Psoas muscle (tissue), 8 donors: ENCODE measurements around the gene STK36. TPM values are rescaled to one million over a fixed set of nuclear protein-coding genes. Genes with fewer than 3 reads are reported as not detected.
A peak's percentile ranks its signal among the peaks of the same experiment; 100 is the strongest.

Source experiments
- ATAC-seq, 4 donors: fragments of 200-7000 bp; cut with Tn5 transposase; one replicate each; pipeline ENCODE4 v1.9.1; 2020; ENCODE audit warnings: moderate library complexity in 3 of 4, mild to moderate bottlenecking in 2 of 4
- DNase-seq, 2 donors: peaks; one replicate each; pipeline ENCODE4 v3.0.0-alpha.2; 2020
- H3K27ac ChIP-seq: fragments of 200-600 bp; one replicate; pipeline ENCODE4 v1.8.0; 2022
- H3K27me3 ChIP-seq, 3 donors: fragments of 200-600 bp in 1 of 3; one replicate each; pipeline versions ENCODE4 v1.6.1 to v1.8.0; 2013 to 2022; ENCODE audit warnings: low read length in 2 of 3, mild to moderate bottlenecking in 2 of 3, moderate library complexity in 1 of 3; ENCODE audit not compliant: insufficient read depth in 3 of 3
- H3K36me3 ChIP-seq, 2 donors: fragments of 200-600 bp in 1 of 2; one replicate each; pipeline versions ENCODE4 v1.6.1 to v1.8.0; 2013 to 2022; ENCODE audit warnings: low read depth in 1 of 2, mild to moderate bottlenecking in 1 of 2, moderate library complexity in 1 of 2; ENCODE audit not compliant: insufficient read depth in 1 of 2
- H3K4me1 ChIP-seq: fragments of 200-600 bp; one replicate; pipeline ENCODE4 v1.8.0; 2022
- H3K4me3 ChIP-seq: fragments of 200-600 bp; one replicate; pipeline ENCODE4 v1.8.0; 2022; ENCODE audit warnings: mild to moderate bottlenecking
- H3K9me3 ChIP-seq: fragments of 200-600 bp; one replicate; pipeline ENCODE4 v1.8.0; 2022
- WGBS, 3 donors: extraction: QIAGEN DNeasy Blood & Tissue Kit; methylation state at CpG; one replicate each; pipeline versions ENCODE4 v1.1.6 to v1.1.7; 2013; 5-methylcytosine and 5-hydroxymethylcytosine counted together
- intact Hi-C, 2 donors: fragments of 100-400 bp; cut with DNase I; formaldehyde crosslinking; loops; one replicate each; pipeline versions ENCODE4 v1.11.0 to v1.14.2; 2022
- polyA plus RNA-seq, 3 donors: library from polyadenylated mRNA; stranded (reverse); fragments of 200-250 nt; gene quantifications; one replicate each; pipeline ENCODE4 v1.2.3, GENCODE V29; 2013
- total RNA-seq, 4 donors: library from RNA; stranded (reverse); fragmentation: NEBNext Ultra II Directional in 2 of 4; extraction: Animal tissue kit (Norgen Biotek cat#: 25700) in 2 of 4; gene quantifications; one replicate each; pipeline versions ENCODE4 v1.2.1 to v1.2.4, GENCODE V29; 2021 to 2023
- TF ChIP-seq, protein P1 (sequence below): fragments of 200-600 bp; IDR thresholded peaks from one replicate; pipeline ENCODE4 v1.8.0; 2022; ENCODE audit warnings: antibody characterized with exemption
- donor health status: healthy with polysubstance abuse.
- donor health status: DM: no; HTN: no; CAD: no; lungs with moderate emphysema.
- donor health status: Bipolar disorder and iron deficiency.
- donor health status: healthy.
- donor health status: DM: yes; HTN: yes; CAD: no.
- donor health status: DM: no; HTN: no; CAD: no.
- donor health status: DM: no; HTN: no; CAD: no.
- donor health status: DM: yes; HTN: yes; CAD: no.

STK36 gene
- total and polyA plus RNA-seq, 7 donors = 3.7 to 11.3 (median 7.3) TPM

DNA sequence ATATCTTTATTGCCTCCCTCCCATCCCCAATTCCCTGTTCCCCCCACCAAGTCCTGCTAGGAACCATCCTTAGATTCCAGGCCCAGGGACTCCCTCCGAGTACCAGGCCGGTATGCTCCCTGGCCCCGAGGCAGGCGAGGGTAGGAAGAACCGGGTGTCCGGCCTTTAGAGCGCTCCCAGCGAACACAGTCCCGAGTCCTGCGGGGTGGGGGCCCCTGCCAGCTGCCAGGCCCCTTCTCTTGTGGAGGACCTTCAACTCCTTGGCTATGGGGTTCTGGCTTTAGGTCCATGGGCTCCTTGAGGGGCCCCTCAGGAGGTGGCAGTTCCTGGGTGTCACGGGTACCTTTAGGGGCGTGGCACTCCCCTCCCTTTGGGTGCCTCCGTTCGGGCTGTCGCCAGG, 8.0 kb upstream of the STK36 start:
- TF ChIP-seq, protein P1, sequence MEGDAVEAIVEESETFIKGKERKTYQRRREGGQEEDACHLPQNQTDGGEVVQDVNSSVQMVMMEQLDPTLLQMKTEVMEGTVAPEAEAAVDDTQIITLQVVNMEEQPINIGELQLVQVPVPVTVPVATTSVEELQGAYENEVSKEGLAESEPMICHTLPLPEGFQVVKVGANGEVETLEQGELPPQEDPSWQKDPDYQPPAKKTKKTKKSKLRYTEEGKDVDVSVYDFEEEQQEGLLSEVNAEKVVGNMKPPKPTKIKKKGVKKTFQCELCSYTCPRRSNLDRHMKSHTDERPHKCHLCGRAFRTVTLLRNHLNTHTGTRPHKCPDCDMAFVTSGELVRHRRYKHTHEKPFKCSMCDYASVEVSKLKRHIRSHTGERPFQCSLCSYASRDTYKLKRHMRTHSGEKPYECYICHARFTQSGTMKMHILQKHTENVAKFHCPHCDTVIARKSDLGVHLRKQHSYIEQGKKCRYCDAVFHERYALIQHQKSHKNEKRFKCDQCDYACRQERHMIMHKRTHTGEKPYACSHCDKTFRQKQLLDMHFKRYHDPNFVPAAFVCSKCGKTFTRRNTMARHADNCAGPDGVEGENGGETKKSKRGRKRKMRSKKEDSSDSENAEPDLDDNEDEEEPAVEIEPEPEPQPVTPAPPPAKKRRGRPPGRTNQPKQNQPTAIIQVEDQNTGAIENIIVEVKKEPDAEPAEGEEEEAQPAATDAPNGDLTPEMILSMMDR = no peak
- ATAC-seq (no peak), DNase-seq (no peak)
- 81 to 92% (median 84%) methylated on average over 15 of the region's 15 CpGs for WGBS, 3 donors
- H3K27me3 ChIP-seq = no peaks in the 10 kb centered on the region
- peaks cover 7% of the 10 kb centered on the region for H3K4me1 ChIP-seq
- intact Hi-C loops = loop anchor here (10.0 kb wide), 2 partner anchors 259 to 369 kb away; partner anchors contain the start of gene TMBIM1 (in 1 of the 2)
- H3K9me3 ChIP-seq = no peaks in the 10 kb centered on the region
- H3K4me3 ChIP-seq = no peak overlapping the region
- peaks cover 4 to 77% of the 10 kb centered on the region in 2 donors for H3K36me3 ChIP-seq
- H3K27ac ChIP-seq = no peak overlapping the region

DNA sequence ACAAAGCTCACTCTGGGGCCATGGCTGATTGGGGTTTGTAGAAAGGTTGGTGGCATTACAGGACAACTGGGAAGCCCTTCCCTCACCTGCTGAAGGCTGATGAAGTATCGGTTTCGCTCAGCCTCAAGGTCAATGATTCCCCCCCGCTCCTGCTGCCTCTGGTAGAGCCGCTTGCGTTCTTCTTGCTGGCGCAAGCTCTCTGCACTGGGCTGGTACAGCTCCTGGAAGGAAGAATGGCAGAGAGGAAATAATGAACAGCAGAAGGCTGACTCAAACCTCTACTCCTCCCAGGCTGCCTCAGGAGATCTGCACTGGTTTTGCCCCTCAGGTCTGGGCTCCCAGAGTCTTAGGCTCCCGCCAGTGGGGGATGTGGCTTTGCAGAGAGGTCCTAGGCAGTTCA, 7.2 kb upstream of the STK36 start:
- 91 to 97% (median 96%) methylated on average over 7 of the region's 7 CpGs for WGBS, 3 donors
- intact Hi-C loops = loop anchor here (10.0 kb wide), 2 partner anchors 260 to 370 kb away; partner anchors contain the start of gene TMBIM1 (in 1 of the 2)

DNA sequence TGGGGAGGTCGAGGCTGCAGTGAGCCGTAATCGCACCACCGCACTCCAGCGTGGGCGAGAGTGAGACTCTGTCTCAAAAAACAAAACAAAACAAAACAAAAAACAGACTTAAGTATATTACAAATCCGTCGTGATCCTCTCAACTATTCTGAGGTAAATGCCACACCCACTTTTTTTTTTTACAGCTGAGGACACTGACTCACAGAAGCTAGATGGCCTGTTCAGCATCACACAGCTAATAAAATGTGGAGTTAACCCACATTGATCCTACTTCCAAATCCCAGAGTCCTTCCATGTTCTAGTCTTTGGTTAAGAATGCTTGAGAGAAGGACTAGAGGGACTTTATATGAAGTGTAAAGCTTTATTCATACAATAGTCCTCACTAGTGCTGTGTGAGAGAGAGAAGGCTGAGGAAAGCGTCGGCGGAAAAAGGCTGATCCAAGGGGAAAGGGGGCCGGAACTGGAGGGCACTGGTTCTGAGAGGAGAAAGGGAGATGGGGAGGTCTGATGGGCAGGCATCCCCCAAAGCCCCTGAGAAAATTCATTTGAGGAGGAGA, 711 bp upstream of the STK36 start:
- H3K27ac ChIP-seq = peak overlapping the region; percentile 80
- ATAC-seq = peak in 3 of 4 donors; percentile 8 to 26 (median 13)

More for the DNA sequence above, 7.2 kb upstream of the STK36 start:
- DNase-seq (no peak), ATAC-seq (no peak)
- Histone ChIP-seq H3K4me1 (peaks cover 6% of the 10 kb centered on the region), H3K36me3 (peaks cover 4 to 81% of the 10 kb centered on the region in 2 donors), H3K4me3 (no peak overlapping the region), H3K27me3 (no peaks in the 10 kb centered on the region), H3K9me3 (no peaks in the 10 kb centered on the region), H3K27ac (no peak overlapping the region)
- TF ChIP-seq, protein P1 = no peak

GRCh38 chr2:218679119-218679518, 7.2 kb downstream of the STK36 start:
- intact Hi-C loops = no loop called here
- TF ChIP-seq, protein P1 = no peak
- H3K4me1 ChIP-seq = no peaks in the 10 kb centered on the region
- H3K27me3 ChIP-seq = no peaks in the 10 kb centered on the region
- H3K4me3 ChIP-seq = no peak overlapping the region
- ATAC-seq (no peak), DNase-seq (no peak)
- H3K27ac ChIP-seq = no peak overlapping the region
- H3K36me3 ChIP-seq = peaks cover 0 to 70% of the 10 kb centered on the region in 2 donors
- H3K9me3 ChIP-seq = no peaks in the 10 kb centered on the region
- WGBS, 3 donors = 65 to 77% (median 70%) methylated on average over 4 of the region's 4 CpGs

More for the DNA sequence above, 711 bp upstream of the STK36 start:
- 42 to 43% (median 43%) methylated on average over 12 of the region's 12 CpGs for WGBS, 3 donors
- intact Hi-C loops = no loop called here
- DNase-seq = no peak
- Histone ChIP-seq H3K4me1 (peaks cover 10% of the 10 kb centered on the region), H3K4me3 (peak overlapping the region; percentile 94), H3K9me3 (no peaks in the 10 kb centered on the region), H3K36me3 (peaks cover 1 to 46% of the 10 kb centered on the region in 2 donors), H3K27me3 (no peaks in the 10 kb centered on the region)
- TF ChIP-seq, protein P1 = no peak

- Histone ChIP-seq H3K27me3 (no peaks in the 10 kb centered on the region), H3K27ac (no peak overlapping the region), H3K36me3 (peaks cover 0 to 73% of the 10 kb centered on the region in 2 donors), H3K9me3 (no peaks in the 10 kb centered on the region), H3K4me1 (no peaks in the 10 kb centered on the region), H3K4me3 (no peak overlapping the region)
- 74 to 85% (median 74%) methylated on average over 3 of the region's 3 CpGs for WGBS, 3 donors
- TF ChIP-seq, protein P1 = no peak
- intact Hi-C loops = no loop called here
- no peak for DNase-seq
- ATAC-seq = no peak
Observed at GRCh38 chr2:218680061-218680460, 8.2 kb downstream of the STK36 start.
